Left lung (tissue), 10 donors: ENCODE measurements around the gene MYBPH. TPM values are rescaled to one million over a fixed set of nuclear protein-coding genes. Genes with fewer than 3 reads are reported as not detected.
A peak's percentile ranks its signal among the peaks of the same experiment; 100 is the strongest.

ENCODE experiments used
- ATAC-seq: fragments of 200-7000 bp; cut with Tn5 transposase; one replicate; pipeline ENCODE4 v1.9.1; 2020; ENCODE audit warnings: moderate library complexity
- DNase-seq, 4 donors: peaks; one replicate each; pipeline ENCODE4 v3.0.0-alpha.2; 2013 to 2020
- H3K27ac ChIP-seq, 2 donors: fragments of 200-600 bp; sonication (generic) in 1 of 2; one replicate each; pipeline versions ENCODE4 v1.5.0 to v1.8.0; 2020 to 2021
- H3K27me3 ChIP-seq, 2 donors: fragments of 200-600 bp; sonication (generic) in 1 of 2; one replicate each; pipeline versions ENCODE4 v1.5.0 to v1.8.0; 2020 to 2021
- H3K36me3 ChIP-seq, 2 donors: fragments of 200-600 bp; sonication (generic) in 1 of 2; one replicate each; pipeline versions ENCODE4 v1.5.0 to v1.8.0; 2020 to 2021
- H3K4me1 ChIP-seq, 2 donors: fragments of 200-600 bp; one replicate each; pipeline ENCODE4 v1.8.0; 2021
- H3K4me3 ChIP-seq, 2 donors: fragments of 200-600 bp; sonication (generic) in 1 of 2; one replicate each; pipeline versions ENCODE4 v1.5.0 to v1.8.0; 2020 to 2021; ENCODE audit warnings: mild to moderate bottlenecking in 1 of 2
- H3K9me3 ChIP-seq, 2 donors: fragments of 200-600 bp; sonication (generic) in 1 of 2; one replicate each; pipeline versions ENCODE4 v1.5.0 to v1.8.0; 2020 to 2021
- intact Hi-C, 2 donors: fragments of 100-400 bp; cut with DNase I; formaldehyde crosslinking; loops; one replicate each; pipeline versions ENCODE4 v1.11.2 to v1.14.2; 2022
- polyA plus RNA-seq, 6 donors: library from polyadenylated mRNA; unstranded; fragments of 120-200 nt; gene quantifications; one replicate each; pipeline ENCODE4 v1.2.1, GENCODE V29; 2013; ENCODE audit not compliant: insufficient read length in 6 of 6
- total RNA-seq, 2 donors: library from RNA; stranded (reverse); fragmentation: NEBNext Ultra II Directional; extraction: Animal tissue kit (Norgen Biotek cat#: 25700); gene quantifications; one replicate each; pipeline ENCODE4 v1.2.1, GENCODE V29; 2021
- TF ChIP-seq, protein P1 (sequence below), 2 donors: fragments of 200-600 bp; sonication (generic) in 1 of 2; IDR thresholded peaks; one replicate each; pipeline versions ENCODE4 v1.5.0 to v1.8.0; 2021; ENCODE audit warnings: antibody characterized with exemption in 2 of 2
- donor health status: DM: no; HTN: yes; CAD: no.
- donor health status: DM: no; HTN: no; CAD: no.

Gene MYBPH
- total and polyA plus RNA-seq, 8 donors: 0.07 to 1.3 (median 0.34) TPM; not detected in 4

- Histone ChIP-seq H3K9me3 (no peaks in the 10 kb centered on the region), H3K4me1 (peaks cover 9 to 40% of the 10 kb centered on the region in 2 donors), H3K36me3 (no peaks in the 10 kb centered on the region), H3K27ac (no peak overlapping the region), H3K27me3 (no peaks in the 10 kb centered on the region), H3K4me3 (no peak overlapping the region)
- ATAC-seq (peak; percentile 37), DNase-seq (no peak)
- TF ChIP-seq, protein P1, sequence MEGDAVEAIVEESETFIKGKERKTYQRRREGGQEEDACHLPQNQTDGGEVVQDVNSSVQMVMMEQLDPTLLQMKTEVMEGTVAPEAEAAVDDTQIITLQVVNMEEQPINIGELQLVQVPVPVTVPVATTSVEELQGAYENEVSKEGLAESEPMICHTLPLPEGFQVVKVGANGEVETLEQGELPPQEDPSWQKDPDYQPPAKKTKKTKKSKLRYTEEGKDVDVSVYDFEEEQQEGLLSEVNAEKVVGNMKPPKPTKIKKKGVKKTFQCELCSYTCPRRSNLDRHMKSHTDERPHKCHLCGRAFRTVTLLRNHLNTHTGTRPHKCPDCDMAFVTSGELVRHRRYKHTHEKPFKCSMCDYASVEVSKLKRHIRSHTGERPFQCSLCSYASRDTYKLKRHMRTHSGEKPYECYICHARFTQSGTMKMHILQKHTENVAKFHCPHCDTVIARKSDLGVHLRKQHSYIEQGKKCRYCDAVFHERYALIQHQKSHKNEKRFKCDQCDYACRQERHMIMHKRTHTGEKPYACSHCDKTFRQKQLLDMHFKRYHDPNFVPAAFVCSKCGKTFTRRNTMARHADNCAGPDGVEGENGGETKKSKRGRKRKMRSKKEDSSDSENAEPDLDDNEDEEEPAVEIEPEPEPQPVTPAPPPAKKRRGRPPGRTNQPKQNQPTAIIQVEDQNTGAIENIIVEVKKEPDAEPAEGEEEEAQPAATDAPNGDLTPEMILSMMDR (IDR thresholded peaks at IDR 0.05): no peak
- intact Hi-C loops: no loop called here
Measured at GRCh38 chr1:203197625-203198024, 22.0 kb upstream of the MYBPH start.

- intact Hi-C loops: no loop called here
- H3K9me3 ChIP-seq: no peaks in the 10 kb centered on the region
- ATAC-seq (no peak), DNase-seq (no peak)
- no peaks in the 10 kb centered on the region for H3K27me3 ChIP-seq
- no peak overlapping the region for H3K4me3 ChIP-seq
- TF ChIP-seq, protein P1 (IDR thresholded peaks at IDR 0.05): no peak
- H3K4me1 ChIP-seq: peaks cover 9 to 28% of the 10 kb centered on the region in 2 donors
- H3K36me3 ChIP-seq: no peaks in the 10 kb centered on the region
- no peak overlapping the region for H3K27ac ChIP-seq
Measured at GRCh38 chr1:203196371-203196770, 20.7 kb upstream of the MYBPH start.

- Histone ChIP-seq H3K4me3 (no peak overlapping the region), H3K27me3 (no peaks in the 10 kb centered on the region), H3K4me1 (peaks cover 12 to 17% of the 10 kb centered on the region in 2 donors), H3K9me3 (no peaks in the 10 kb centered on the region), H3K27ac (no peak overlapping the region), H3K36me3 (no peaks in the 10 kb centered on the region)
- TF ChIP-seq, protein P1 (IDR thresholded peaks at IDR 0.05): no peak
- DNase-seq: no peak
- ATAC-seq: no peak
- intact Hi-C loops: no loop called here
Measured at GRCh38 chr1:203190949-203191348, 15.3 kb upstream of the MYBPH start.

DNA sequence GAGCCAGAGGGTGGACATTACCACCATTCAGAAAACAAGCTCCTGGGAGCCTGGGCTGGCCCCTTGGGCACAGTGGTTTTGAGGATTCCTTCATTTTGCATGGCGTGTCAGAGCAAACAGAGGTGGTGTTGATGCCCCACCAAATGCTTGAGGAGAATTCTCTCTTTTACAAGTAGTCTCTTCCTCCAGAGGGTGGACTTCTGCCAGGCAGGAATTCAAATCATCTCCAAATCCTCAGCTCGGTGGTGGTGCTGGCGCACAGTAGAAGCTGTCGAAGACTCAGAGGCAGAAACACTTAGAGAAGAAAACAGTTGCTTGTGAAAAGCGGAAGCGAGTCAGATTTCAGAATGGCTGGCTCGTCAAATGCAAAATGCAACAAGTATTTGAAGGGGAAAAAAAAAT is 14.3 kb upstream of the MYBPH start:
- Histone ChIP-seq H3K9me3 (no peaks in the 10 kb centered on the region), H3K4me1 (peaks cover 12 to 26% of the 10 kb centered on the region in 2 donors), H3K4me3 (no peak overlapping the region), H3K27me3 (no peaks in the 10 kb centered on the region), H3K27ac (no peak overlapping the region), H3K36me3 (no peaks in the 10 kb centered on the region)
- intact Hi-C loops: no loop called here
- ATAC-seq (no peak), DNase-seq (no peak)
- TF ChIP-seq, protein P1 (IDR thresholded peaks at IDR 0.05): no peak

DNA sequence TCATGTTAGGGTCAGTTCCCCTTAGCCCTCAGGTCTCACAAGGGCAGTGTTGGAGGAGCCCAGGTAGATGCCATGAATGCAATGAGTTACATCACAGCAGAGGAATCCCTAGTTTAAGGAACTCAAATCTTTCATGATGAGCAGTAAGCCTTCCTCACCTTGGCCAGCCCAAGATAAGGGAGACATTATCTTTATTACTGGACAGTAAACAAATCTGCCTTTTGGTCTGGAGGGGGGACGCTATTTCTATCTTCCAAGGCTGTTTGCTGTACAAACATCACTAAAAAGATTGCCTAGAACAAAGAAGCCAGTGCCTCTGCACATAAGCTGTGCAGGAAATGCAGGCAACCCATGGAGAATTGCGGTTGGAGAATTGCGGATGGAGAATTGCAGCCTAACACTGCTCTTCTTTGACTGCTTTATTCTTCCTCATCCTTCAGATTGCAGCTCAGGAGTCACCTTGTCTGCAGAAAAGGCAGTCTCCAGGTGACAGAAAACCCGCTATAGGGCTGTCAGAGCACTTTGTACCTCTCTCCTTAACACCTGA is 13.1 kb upstream of the MYBPH start:
- Histone ChIP-seq H3K4me3 (no peak overlapping the region), H3K27ac (no peak overlapping the region), H3K9me3 (no peaks in the 10 kb centered on the region), H3K36me3 (no peaks in the 10 kb centered on the region), H3K27me3 (no peaks in the 10 kb centered on the region), H3K4me1 (peaks cover 12 to 26% of the 10 kb centered on the region in 2 donors)
- DNase-seq (no peak), ATAC-seq (no peak)
- intact Hi-C loops: no loop called here
- TF ChIP-seq, protein P1 (IDR thresholded peaks at IDR 0.05): no peak
